Forelimb muscle (tissue), 1 donor: Measurements from ENCODE around the gene SLC25A36. TPM values are rescaled to one million over a fixed set of nuclear protein-coding genes. Genes with fewer than 3 reads are reported as not detected.
A peak's percentile ranks its signal among the peaks of the same experiment; 100 is the strongest.
"Not testable (repeated sequence)": the region's sequence is repeated elsewhere in the genome, so short reads cannot be mapped to it uniquely, and the experiment has no call there.

Experiments used
- DNase-seq: peaks from one replicate; pipeline ENCODE4 v3.0.0-alpha.2; 2013; ENCODE audit warnings: low read depth
- polyA plus RNA-seq: library from polyadenylated mRNA; unstranded; fragments of 120-200 nt; gene quantifications from one replicate; pipeline ENCODE4 v1.2.1, GENCODE V29; 2013; ENCODE audit not compliant: insufficient read length

The SLC25A36 gene
- polyA plus RNA-seq, 1 donor = 66.3 TPM

GRCh38 chr3:140994861-140995260 lies 53.2 kb downstream of the SLC25A36 start:
- not testable (repeated sequence) for DNase-seq

- no peak for DNase-seq
These were observed 54.2 kb downstream of the SLC25A36 start for GRCh38 chr3:140995881-140996280.

GRCh38 chr3:141000027-141000663 lies 58.5 kb downstream of the SLC25A36 start:
- DNase-seq = peak; percentile 53

GRCh38 chr3:141000686-141001085 lies 59.0 kb downstream of the SLC25A36 start:
- DNase-seq = no peak

- no peak for DNase-seq
These were observed 64.7 kb downstream of the SLC25A36 start for GRCh38 chr3:141006344-141006743.

- no peak for DNase-seq
These were observed 67.9 kb downstream of the SLC25A36 start for GRCh38 chr3:141009496-141009895.

GRCh38 chr3:141011232-141011996 lies 69.8 kb downstream of the SLC25A36 start:
- peak; percentile 62 for DNase-seq

- no peak for DNase-seq
These were observed 70.3 kb downstream of the SLC25A36 start for GRCh38 chr3:141011997-141012262.

GRCh38 chr3:141012571-141012970 lies 70.9 kb downstream of the SLC25A36 start:
- DNase-seq = no peak

GRCh38 chr3:141015481-141015880 lies 73.8 kb downstream of the SLC25A36 start:
- no peak for DNase-seq

- not testable (repeated sequence) for DNase-seq
These were observed 76.0 kb downstream of the SLC25A36 start for GRCh38 chr3:141017366-141018322.

- DNase-seq = no peak
These were observed 77.6 kb downstream of the SLC25A36 start for GRCh38 chr3:141019244-141019643.

GRCh38 chr3:141020143-141020830 lies 78.7 kb downstream of the SLC25A36 start:
- no peak for DNase-seq

- no peak for DNase-seq
These were observed 79.6 kb downstream of the SLC25A36 start for GRCh38 chr3:141021261-141021660.

Other genes with a start within 250 kb of the SLC25A36 start
- gene SPSB4, start 109.5 kb downstream of the SLC25A36 start, polyA plus RNA-seq = 18.7 TPM